Activated CD4-positive, alpha-beta T cell treated with anti-CD3 and anti-CD28 coated beads, Interleukin-2, amount 50 U/mL, for 24 hours (primary cell): ENCODE measurements around the gene RCL1.
"Not testable (repeated sequence)": the region's sequence is repeated elsewhere in the genome, so short reads cannot be mapped to it uniquely, and the experiment has no call there.

ENCODE experiments used
- DNase-seq, 2 donors: peaks; one replicate each; pipeline ENCODE4 v3.0.0-alpha.2; 2020; ENCODE audit warnings: low read depth in 1 of 2, low spot score in 1 of 2

RCL1 gene

DNA sequence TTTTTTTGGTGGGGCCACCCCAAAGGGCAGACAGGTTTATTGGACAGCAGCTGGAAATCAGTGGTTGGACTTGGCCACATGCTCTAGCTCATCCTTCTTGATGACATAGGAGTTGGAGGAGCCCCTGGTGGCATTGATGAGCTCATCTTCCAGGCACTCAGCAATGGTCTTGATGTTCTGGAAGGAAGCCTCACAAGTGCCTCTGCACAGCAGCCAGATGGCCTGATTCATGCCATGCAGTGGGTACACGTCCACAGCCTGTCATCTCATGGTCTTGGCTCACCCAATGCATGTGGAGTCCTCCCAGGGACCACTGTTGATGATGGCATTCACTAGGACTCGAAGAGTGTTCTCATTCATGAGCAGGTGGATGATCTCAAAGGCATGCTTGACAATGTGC is 11.3 kb upstream of the RCL1 start:
- DNase-seq = no peak

DNA sequence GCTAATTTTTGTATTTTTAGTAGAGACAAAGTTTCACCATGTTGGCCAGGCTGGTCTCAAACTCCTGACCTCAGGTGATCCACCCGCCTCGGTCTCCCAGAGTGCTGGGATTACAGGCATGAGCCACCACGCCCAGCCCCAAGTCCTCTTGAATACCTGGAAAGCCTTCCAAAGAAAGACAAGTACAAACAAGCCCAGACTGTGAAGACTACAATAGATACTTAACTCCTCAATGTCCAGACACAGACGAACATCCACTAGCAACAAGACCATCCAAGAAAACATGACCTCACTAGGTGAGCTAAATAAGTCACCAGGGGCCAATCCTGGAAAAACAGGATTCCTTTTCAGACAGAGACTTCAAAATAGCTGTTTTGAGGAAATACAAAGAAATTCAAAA is 9.6 kb upstream of the RCL1 start:
- DNase-seq = not testable (repeated sequence)

DNA sequence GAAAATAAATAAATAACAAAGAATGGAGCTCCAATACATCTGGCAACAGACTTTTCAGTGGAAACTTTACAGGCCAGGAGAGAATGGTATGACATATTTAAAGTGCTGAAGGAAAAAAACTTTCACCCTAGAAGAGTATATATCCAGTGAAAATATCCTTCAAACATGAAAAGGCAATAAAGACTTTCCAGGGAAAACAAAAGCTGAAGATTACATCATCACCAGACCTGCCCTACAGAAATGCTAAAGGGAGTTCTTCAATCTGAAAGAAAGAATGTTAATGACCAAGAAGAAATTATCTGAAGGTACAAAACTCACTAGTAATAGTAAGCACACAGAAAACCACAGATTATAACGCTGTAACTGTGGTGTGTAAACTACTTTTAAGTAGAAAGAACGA is 8.3 kb upstream of the RCL1 start:
- DNase-seq = no peak

DNA sequence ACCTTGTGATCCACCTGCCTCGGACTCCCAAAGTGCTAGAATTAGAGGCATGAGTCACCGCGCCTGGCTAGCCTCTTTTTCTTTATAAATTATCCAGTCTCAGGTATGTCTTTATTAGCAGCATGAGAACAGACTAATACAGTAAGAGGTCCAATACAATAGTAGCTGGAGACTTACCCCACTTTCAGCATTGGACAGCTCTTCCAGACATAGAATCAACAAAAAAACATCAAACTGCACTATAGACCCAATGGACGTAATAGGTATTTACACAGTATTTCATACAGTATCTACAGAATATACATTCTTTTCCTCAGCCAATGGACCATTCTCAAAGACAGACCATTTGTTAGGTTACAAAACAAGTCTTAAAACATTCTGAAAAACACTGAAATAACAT is 6.1 kb upstream of the RCL1 start:
- DNase-seq = no peak

DNA sequence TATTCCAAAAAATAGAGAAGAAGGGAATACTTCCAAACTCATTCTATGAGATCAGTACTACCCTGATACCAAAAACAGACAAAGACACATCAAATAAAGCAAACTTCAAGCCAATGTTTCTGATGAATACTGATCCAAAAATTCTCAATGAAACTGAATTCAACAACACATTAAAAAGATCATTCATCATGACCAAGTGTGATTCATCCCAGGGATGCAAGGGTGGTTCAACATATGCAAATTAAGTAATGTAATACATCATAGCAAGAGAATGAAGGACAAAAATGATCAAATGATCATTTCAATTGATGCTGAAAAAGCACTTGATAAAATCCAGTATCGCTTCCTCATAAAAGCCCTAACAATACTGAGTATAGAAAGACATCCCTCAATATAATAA is 4.9 kb upstream of the RCL1 start:
- no peak for DNase-seq

DNA sequence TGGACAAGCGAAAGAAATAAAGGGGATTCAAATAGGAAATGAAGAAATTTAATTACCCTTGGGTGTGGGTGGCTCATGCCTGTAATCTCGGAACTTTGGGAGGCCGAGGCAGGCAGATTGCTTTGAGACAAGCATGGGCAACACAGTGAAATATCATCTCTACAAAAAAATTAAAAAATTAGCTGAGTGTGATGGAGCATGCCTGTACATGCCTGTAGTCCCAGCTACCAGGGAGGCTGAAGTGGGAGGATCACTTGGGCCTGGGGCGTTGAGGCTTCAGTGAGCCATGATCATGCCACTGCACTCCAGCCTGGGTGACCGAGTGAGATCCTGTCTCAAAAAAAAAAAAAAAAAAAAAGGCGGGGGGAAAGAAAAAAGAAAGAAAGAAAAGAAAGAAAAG is 4.0 kb upstream of the RCL1 start:
- no peak for DNase-seq

DNA sequence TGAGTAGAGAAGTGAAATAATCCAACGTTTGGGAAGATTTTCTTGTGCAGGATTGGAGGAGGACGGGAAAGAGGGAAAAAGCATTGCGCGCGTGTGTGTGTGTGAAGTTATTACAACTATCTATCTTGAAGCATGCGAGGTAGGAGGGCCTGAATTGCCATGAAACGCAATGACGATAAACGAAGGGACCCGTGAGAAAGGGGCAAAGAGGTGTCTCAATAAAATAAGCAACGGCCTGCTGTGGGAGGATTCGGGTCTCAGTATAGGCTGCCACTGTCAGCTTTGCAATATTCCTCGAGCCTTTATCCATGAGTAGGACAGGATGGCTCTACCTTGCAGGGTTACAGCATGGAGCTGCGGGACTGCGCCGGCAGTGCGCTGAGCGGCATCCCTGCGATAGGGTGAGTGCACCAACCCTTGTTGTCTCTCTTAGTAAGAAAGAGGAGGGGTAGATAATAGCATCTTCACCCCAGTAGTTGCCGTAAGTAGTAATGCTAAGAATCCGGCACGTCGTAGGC is 631 bp upstream of the RCL1 start:
- peak in 1 of 2 donors; percentile 7 for DNase-seq

DNA sequence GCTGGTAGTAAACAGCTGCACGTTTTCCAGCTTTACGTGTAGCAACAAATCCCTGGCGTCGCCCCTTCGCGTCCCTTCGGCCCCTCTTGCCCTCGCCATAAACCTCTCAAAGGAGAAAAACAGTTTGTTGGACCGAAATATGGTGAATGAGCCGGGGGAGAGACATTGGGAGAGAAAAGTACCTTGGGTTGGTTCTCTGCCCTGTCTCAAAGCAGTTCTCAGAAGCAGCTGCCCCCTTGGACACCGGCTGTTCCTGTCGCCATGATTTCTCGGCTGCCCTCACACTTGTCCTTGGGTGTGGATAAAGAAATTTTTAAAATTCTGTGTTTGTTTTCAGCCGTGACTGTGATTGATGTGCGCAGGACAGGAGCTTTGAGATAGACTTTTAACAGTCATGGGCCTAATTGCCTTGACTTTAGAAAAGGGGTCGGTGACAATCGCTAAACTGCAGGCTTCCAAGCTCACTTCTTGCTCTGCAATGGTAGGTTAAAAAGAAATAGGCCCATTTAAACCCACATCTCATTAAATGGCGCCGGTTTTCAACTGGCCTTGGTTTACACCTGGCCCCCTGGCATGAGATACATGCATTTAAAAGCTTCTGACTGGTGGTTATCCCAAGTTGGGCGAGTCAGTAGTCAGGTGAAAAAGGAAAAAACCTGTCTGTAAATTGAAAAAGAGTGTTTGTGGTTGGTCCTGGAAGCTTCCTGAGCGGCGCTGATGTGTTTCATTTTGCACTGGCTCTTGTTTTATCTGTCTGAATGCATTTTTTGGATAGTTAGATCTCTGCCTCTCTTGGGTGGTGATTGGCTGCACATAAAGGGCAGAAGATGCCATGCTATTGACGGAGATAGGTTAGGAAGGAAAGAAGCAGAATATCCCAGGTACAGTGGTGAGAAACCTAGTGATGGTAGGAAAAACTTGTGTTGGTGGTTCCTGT is 983 bp downstream of the RCL1 start:
- no peak for DNase-seq

DNA sequence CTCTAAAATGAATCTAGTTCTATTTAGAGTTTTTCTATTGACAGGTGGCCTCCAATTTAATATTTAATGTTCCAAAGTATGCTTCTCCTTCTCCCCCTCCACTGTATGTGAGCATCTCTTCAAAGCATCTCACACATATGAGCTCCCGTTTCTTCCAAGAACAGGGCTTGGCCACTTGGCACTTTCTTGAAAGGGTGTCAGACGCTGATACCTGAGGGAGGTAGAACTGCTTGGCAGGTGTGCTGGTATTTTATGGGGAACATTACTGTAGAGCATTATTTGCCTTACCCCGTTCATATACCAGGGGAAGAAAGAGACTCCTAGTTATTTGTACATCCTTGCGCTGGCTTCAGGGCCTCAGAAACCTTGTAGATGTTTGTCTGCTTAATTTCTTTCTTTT is 1.9 kb downstream of the RCL1 start:
- DNase-seq = no peak

DNA sequence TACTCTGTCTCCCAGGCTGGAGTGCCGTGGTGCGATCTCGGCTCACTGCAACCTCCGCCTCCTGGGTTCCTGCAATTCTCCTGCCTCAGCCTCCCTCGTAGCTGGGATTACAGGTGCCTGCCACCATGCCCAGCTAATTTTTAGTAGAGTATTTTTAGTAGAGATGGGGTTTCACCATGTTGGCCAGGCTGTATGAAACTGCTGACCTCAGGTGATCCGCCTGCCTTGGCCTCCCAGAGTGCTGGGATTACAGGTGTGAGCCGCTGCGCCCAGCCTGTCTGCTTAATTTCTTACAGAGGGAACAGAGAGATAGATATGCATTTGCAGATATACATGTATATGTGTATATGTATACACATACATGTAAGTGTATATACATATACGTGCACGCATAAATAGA is 2.4 kb downstream of the RCL1 start:
- not testable (repeated sequence) for DNase-seq

DNA sequence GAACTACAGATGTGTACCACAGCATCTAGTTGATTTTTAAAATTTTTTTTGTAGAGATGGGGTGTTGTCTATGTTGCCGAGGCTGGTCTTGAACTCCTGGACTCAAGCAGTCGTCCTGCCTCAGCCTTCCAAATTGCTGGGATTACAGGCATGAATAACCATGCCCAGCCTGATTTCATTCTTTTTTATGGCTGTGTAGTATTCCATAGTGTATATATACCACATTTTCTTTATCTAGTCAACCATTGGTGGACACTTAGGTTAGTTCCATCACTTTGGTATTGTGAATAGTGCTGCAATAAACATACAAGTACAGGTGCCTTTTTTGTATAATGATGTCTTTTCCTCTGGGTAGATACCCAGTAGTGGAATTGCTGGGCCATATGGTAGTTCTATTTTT is 3.8 kb downstream of the RCL1 start:
- no peak for DNase-seq

DNA sequence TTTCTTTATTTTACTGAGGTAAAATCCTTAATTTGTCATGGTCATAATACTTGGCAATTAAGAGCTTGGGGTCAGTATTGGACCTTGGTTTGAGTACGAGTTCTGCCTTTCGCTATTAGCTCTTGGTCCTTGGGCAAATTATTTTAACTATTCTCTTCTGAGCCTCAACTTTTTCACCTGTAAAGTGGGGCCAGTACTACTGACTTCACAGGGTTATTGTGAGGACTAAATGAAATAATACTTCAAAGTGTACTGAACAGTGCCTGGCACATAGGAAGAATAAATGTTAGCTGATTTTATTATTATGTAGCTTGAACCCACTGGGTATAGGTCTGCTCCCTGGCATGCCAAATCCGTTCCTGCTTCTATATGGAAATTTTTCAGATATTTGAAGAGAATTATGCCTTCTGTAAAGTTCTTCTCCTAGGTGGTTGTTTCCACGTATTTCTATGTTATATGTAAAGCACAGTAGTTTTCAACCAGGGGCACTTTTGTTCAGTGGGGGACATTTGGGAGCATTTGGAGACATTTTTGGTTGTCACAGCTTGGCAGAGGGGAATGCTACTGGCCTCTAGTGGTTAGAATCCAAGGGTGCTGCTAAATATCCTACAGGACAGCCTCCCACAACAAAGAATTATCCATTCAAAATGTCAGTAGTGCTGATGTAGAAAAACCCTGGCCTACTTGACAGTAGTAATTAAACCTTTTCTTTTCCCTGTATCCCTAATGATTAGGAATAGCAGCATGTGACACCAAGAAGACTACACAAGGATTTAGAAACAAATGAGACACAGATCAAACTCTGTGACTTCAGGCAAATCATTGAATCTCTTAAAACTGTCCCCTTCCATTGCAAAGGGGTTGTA is 4.5 kb downstream of the RCL1 start:
- no peak for DNase-seq

DNA sequence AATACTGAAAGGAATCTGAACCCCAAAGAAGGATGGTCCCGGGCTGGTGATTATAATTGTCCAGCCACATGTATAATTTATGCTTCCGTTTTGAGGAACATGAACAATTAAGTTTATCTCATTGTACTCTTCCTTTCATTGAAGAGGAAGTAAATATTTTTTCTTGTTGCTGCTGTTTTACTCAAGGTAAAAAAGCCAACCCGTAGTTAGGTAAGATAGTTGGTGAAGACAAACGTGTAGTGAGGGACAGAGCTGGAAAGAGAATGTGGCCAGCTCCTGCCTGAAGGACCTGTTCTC is 5.1 kb downstream of the RCL1 start:
- no peak for DNase-seq

DNA sequence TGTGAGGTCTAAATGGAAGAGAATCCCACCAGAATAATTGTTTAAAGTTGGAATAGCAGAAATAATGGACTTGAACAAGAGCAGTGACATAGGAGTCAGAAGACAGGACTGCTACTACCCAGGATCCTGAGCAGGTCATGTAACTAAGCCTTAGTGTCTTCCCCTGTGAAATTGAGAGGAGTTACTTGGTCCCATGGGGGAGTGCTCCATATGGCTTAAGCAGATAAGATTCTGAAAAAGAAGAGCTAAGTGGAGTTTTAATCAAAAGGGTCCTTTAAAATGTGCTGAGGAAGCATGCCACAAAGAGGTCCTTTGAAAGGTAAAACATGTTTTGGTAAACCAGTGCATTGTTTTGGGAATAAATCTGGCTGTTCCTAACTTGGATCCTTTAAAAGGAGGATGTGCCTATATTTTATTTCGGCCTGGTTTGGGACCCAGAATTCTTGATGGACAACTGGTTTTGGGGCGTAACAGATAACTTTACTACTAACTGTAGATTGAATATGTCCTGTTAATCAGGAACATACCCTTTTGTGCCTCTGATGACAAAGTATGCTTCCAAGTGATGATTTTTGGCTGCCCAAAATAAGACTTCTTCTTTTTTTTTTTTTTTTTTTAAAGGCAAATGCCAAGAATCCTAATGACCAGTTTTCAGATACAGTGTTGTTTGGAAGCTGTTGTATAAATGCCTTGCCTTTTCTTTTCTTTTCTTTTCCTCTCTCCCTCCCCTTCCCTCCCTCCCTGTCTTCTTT is 5.7 kb downstream of the RCL1 start:
- no peak for DNase-seq

DNA sequence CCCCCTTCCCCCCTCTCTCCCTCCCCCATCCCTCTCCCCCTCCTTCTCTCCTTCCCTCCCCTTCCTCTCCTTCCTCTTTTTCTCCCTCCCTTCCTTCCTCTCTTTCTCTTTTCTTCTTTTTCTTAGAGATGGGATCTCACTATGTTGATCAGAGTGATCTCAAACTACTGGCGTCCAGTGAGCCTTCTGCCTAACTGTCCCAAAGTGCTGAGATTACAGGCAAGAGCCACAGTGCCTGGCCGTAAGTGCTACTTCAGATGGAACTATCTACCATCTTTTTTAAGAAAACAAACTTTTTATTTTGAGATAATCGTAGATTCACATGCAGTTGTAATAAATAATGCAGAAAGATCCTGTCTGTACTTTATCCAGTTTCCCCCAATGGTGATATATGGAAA is 6.3 kb downstream of the RCL1 start:
- DNase-seq = no peak

DNA sequence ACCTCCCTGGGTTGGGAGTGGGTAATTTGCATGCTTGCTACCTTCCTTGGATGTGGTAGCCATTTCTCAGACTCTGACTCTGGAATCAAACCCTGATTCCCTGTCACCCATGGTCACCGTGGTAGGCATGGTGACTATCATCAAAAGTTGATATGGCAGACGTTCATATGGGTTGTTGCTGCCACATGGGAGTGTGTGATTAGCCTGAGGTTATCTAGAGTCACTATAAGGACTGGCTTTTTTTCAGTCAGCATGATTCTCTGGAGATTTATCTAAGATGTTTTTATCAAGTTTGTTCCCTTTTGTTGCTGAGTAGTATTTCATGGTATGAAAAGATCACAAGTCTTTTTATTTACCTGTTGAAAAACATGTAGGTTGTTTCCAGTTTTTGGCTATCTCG is 7.0 kb downstream of the RCL1 start:
- DNase-seq = no peak

DNA sequence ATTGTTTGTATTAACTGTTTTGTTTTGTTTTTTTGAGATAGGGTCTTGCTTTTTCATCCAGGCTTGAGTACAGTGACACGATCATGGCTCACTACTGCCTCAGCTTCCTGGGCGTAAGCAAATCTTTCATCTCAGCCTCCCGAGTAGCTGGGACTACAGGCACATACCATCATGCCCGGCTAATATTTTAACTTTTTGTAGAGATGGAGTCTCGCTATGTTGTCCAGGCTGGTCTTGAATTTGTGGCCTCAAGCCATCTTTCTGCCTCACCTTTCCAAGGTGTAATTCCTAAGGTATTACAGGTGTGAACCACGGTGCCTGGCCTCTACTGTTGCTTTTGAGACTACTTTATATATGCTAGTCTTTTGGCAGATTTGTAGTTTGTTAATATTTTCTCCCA is 8.4 kb downstream of the RCL1 start:
- DNase-seq = no peak

DNA sequence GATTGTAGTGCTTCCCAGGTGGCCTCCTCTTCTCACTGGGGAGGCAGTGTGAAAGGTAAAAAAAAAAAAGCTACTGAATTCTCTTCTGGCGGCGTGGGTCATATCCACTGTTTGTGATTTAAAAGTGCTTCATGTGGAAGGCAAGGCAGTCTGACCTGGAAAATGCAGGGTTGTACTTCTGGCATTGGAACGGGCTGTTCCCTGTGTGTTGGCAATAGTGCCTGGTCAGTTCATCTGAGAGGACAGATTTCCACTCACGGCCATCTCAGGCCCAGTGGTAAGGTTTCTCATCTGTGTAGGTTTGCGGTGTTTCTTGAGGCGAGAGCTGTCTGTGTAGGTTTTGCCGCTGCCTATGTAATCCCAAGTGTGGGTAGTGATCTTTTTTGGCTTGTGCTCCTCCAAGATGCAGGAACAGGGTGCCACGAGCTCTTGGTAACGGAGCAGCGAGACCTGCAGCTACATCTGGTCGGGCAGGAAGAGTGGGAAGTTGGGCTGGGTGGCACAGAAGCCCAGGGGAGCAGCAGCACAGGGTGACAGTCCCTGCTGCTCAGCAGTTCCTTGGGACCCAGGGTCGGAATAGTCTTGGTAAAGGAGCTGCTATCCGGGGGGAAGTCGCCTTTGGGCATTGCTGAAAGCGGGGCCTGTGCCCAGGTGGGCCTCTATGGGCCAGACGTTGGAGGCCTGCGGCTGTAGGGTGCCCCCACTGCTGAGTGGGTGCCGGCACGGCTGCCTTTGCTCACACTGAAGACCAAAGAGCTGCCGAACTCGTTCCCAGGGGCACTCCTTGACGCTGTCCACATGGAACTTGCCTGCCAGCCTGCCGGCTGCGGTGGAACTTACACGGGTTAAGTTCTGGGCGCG is 11.2 kb downstream of the RCL1 start:
- DNase-seq = no peak

DNA sequence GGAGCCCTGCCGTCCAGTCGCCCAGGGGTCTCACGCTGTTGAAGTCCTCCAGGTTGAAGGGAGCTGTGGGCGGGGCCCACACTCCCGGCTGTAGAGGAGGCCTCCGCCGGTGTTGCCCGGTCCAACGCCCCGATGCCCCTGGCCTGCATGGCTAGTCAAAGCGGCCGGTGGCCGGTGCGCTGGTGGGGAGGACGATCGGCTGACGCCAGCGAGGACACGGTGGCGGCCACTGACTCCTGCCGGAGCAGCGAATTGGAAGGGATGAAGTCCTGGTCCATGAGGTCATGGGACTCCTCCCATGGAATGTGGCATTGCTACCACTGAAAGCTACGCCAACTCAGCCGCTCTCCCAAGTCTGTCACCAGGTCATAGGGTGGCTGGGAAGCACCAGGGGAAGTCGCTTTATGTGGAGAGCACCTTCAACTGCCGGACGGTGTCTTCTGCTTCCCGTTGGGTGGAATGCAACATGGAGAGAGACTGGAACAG is 11.8 kb downstream of the RCL1 start:
- DNase-seq = no peak

DNA sequence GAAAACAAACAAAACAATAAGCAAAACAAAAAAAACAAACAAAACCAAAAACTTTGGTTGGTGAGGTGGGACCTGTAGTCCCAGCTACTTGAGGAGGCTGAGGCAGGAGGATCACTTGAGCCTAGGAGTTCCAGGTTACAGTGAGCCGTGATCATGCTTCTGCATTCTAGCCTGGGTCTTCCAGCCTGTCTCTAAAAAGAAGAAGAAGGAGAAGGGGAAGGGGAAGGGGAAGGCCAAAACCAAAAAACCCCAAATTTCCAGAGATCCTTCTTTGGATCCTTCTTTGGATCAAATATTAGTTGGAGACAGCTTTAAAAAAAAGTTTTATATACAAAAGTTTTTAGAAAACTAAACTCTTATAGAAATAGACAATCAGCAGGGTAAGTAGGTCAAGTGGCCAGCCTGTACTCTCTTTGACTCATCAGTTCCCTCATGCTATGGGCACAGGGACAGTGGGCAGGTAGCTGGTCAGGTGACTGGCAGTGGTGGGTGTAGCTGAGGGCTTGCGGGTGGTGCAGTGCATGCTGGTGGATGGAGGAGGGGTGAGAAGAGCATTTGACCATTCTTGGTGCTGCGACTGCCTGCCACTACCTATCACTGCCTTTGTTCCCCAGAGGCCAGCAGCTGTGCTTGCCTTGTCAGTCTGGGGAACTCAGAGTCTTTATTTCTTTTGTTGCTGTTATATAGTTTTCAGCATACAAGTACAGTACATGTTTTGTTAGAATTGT is 12.6 kb downstream of the RCL1 start:
- DNase-seq = no peak
